Measurements from ENCODE around the gene CACNG3.

DNA sequence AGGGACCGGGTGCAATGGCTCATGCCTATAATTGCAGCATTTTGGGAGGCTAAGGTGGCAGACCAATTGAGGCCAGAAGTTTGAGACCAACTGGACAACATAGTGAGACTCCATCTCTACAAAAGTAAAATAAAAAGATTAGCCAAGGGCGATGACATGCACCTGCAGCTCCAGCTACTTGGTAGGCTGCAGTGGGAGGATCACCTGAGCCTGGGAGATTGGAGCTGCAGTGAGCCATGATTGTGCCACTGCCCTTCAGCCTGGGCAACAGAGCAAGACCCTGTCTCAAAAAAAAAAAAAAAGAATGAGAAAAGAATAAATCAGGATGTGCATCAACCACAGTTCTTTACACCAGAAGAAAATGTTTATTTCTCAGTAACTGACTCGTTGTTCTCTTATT is 76.0 kb downstream of the CACNG3 start:
- TF ChIP-seq POLR2AphosphoS5 (IDR thresholded peaks at IDR 0.05) (no peak), CTCF (IDR thresholded peaks at IDR 0.05) (no peak), POLR2A (IDR thresholded peaks at IDR 0.05) (no peak)
